NCI-H748 (cell line): ENCODE measurements around the gene COL18A1.
A peak's percentile ranks its signal among the peaks of the same experiment; 100 is the strongest.
"Not testable (repeated sequence)": the region's sequence is repeated elsewhere in the genome, so short reads cannot be mapped to it uniquely, and the experiment has no call there.

ENCODE experiments used
- DNase-seq: peaks from one replicate; lab custom pipeline; 2025; ENCODE audit not compliant: unreplicated experiment; lab: John Stamatoyannopoulos, UW

COL18A1 gene

GRCh38 chr21:45438391-45439145 lies 33.6 kb downstream of the COL18A1 start:
- no peak for DNase-seq

DNA sequence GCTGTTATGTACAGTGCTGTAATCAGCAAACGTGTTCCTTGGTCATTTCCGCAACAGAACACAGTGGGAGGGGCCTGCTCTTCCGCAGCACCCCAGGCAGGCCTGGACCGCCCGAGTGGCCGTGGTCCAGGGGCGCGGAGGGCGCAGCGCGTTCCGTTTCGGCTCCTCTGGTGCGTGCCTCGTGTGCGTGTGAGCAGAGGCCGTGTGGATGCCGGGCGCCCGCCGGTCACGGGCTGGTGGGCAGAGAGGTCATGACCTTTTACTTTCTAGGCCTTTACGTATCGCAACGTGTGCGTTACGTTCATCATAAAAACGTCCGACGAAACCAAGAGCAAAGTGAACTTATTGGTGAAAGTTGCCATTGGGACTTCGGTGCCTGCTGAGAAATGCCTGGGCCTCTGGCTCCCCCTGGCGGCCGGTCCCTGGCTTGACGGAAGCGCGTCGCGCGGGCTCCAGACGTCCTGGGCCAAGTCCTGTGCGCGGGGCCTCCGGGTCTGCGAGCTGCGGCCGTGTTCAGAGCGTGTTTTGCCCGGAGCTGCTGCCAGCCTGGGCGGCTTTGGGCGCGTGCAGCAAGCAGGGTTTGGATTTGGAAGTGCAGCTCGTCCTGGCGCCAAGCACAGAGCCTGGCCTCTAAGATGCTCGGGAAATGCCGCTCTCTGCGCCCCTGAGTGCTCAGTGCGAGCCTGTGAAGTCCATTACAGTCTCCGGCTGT lies 34.4 kb downstream of the COL18A1 start:
- DNase-seq, result peak; percentile 51

DNA sequence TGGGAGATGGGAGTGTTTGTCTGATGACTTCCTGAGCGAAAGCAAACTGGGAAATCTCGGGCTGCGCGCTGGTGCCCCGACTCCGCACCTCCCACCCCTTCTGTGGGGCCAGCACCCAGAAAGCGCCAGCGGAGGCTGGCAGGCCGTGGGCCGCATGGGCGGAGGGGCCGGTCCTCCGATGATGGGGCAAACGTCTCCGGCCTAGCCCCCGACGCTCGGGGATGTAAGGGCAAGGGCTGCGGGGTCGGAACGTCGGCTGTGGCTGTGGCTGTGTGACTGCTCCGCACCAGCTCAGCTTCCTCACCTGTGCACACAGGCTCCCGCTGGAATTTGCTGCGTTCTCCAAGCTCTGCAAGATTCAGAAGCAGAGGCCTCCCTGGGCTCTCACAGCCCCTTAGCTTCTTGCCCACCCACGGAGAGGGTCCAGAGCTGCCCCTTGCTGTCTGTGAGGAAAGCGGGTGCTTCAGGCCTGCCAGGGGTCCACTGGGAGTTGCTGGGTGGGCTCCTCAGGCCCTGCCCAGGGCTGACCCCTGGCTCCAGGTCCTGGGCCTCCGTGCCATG lies 35.0 kb downstream of the COL18A1 start:
- no peak for DNase-seq

- DNase-seq, result no peak
These were observed 35.9 kb downstream of the COL18A1 start for GRCh38 chr21:45440736-45441350.

DNA sequence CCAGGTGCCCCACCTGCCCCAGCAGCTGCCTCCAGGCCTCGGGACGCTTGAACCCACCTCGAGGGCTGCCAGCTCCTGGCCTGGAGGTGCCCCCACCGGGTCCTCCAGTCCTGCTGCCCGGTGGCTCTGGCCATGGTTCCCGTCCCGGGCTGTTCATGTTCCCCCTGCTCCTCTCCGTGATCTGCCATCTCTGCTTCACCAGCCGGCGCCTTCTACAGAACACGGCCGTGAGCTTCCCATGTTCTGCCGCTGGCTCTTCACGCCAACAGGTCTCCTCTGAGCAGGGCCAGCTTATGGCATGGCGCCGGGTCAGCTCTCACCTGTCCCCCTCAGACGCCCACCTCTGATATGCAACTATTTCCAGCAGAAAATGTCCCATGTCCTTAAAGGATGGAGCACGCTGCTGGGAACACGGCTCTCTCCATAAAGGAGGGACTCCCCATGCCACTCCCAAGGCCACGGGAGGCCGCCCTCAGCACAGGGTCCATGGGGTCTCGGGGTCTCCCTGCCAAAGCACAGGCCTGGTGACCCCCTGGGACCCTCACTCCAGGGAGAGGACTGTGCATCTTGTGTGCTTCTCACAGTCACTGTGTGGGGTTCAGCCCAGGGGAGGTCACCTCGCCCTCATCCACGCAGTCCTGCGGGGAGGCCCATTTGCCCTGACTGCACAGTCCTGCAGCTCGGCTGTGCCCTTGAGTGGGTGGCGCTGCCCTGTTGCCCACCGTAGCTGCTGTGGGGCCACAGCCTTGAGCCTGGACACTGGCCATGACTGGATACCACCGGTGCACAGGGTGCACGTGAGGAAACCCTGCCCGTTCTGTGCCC lies 36.7 kb downstream of the COL18A1 start:
- DNase-seq, result no peak

DNA sequence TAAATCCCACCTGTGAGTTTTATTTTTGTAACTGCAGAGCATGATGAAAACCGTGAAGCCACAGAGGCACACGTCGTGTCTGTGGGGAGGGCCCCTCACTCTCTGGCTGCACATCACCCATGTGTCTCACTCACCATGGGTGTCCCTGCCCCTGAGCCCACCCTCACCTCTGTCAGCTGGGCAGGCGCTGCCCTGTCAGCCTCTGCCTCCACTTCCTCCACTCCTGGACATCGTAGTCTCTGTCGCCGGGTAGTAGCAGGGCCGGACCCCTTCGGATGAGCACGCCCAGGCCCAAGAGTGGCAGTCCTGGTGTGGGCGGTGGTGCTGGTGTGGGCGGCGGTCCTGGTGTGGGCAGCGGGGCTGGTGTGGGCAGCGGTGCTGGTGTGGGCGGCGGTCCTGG lies 37.3 kb downstream of the COL18A1 start:
- DNase-seq, result no peak

DNA sequence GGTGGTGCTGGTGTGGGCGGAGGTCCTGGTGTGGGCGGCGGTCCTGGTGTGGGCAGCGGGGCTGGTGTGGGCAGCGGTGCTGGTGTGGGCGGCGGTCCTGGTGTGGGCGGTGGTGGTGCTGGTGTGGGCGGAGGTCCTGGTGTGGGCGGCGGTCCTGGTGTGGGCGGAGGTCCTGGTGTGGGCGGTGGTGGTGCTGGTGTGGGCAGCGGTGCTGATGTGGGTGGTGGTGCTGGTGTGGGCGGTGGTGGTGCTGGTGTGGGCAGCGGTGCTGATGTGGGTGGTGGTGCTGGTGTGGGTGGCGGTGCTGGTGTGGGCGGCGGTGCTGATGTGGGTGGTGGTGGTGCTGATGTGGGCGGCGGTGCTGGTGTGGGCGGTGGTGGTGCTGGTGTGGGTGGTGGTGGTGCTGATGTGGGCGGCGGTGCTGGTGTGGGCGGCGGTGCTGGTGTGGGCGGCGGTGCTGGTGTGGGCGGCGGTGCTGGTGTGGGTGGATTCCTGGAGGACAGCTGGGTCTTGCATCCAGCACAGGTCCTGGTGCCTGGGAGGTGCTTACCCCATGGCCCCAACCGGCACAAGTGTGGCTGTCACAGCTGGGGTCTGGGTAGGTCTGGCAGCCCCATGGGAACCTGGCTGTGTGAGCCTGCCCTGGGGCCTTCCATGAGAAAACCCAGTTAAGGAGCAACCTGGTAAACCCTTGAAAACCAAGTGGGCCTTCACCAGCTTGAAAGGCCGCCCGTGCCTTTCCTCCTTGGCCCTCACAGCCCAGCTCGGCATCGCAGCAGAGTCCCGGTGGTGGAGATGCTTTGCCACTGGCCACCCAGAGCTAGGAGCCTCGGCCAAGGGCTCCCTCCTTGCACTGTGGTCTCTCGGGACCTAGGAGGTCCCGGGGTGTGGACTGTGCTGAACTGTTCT lies 38.0 kb downstream of the COL18A1 start:
- DNase-seq, result not testable (repeated sequence)

DNA sequence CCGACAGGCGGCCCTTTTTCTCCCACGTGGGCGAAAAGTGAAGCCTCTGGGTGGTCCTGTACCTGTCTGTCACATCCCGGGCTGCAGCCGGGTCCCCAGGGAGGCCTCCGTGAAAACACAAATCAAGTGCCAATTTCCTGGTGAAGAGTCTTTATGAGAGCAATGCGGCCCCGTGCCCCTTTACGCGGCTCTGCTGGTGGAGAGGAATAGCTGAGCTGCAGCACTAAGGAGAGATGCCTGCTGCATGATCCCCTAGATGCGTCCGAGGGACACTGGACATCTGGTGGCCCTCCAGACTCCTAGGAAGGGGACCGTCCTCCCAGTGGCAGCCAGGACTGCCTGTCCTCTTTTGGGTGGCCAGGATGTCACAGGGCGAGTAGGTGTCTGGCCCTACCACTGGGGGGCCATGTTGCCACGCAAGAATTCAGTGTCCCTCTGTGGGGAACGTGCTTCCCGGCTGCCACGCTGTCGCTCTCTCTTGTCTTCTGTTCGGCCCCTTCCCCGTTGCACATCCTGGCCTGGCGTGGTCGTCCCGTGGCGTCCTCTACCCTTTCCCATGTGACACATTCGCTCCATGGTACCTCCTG lies 38.7 kb downstream of the COL18A1 start:
- DNase-seq, result no peak

DNA sequence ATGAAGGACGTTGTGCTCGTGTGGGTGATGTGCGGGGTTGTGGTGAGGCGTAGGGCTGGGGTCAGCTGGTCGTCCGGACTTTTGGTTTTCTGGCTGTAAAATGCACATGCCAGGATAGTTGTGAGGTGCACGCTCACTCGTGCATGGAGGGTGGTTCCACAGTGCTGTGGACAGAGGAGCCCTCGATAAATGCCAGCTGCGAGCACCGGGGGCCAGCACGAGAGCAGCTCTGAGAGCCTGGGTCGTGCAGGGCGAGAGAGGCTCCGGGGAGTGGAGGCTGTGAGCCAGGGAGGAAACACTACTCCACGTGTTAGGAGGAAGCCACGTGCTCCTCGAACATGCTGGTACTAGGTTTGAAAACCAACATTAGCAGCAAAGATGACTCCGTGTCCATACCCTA lies 39.4 kb downstream of the COL18A1 start:
- no peak for DNase-seq

GRCh38 chr21:45445369-45445768 lies 40.4 kb downstream of the COL18A1 start:
- no peak for DNase-seq

GRCh38 chr21:45447821-45448220 lies 42.9 kb downstream of the COL18A1 start:
- no peak for DNase-seq

- no peak for DNase-seq
These were observed 43.4 kb downstream of the COL18A1 start for GRCh38 chr21:45448283-45448809.

- DNase-seq, result no peak
These were observed 44.1 kb downstream of the COL18A1 start for GRCh38 chr21:45448810-45449657.

DNA sequence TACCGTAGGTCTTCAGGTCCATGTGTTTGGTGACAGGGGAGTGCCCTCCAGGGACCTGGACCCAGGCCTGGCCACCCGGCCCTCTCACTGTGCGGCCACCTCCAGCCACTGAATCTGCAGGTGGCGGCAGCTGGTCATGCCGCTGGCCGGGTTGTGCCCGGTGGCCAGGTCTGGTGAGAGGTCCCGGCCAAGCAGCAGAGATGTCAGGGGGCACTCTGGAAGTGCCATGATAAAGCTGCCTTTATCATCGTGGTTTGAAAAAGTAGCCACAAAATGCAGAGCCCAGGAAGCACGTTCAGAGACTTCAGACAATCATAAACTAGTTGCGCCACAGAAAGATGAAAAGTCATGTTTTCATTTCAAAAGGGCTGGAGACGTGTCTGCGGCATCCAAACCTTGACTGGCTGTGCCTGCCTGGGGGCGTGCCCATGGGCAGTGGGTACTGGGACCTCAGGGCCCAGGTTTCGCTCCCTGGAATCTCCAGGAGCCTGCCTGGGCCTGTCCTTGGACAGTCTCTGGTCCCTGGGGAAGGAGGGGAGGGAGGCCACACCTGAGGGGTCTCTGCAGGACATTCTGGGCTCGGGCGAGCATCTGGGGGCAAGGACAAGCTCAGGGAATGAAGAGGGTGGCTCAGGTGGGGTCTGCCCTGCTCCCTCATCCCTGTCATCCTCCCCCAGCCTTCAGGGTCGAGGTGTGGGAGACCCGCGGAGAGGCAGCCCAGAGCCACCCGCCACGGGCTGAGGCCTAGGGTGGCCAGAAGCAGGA lies 44.9 kb downstream of the COL18A1 start:
- no peak for DNase-seq

DNA sequence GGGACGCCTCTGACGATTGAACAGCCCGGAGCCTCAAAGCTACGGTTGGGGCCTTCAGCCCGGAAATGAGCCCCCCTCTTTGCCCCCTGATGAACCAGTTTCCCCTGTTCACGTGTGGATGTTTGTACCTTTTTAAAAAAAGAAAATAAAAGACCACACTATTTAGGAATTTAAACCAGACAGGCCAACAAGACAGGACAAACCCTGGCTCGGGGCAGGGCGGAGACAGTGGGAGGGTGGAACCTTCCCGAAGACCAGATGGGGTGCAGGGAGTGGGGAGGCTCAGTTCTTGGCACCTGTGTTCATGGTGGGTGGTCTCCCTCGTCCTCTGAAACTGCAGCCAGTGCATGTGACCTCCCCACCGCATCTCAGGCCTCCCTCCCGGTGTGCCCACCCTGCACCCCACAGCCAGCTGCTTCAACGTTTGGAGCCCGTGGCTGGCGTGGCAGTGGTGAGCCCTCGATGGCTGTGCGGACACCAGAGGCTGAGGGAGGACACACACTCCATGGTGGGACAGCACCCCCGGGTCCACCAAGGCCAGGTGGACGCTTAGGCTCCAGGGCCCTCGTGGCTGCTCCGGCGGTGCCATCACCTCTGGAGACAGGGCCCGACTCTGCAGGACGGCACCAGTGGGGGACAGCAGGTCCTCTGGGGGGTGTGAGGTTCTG lies 45.6 kb downstream of the COL18A1 start:
- DNase-seq, result no peak

DNA sequence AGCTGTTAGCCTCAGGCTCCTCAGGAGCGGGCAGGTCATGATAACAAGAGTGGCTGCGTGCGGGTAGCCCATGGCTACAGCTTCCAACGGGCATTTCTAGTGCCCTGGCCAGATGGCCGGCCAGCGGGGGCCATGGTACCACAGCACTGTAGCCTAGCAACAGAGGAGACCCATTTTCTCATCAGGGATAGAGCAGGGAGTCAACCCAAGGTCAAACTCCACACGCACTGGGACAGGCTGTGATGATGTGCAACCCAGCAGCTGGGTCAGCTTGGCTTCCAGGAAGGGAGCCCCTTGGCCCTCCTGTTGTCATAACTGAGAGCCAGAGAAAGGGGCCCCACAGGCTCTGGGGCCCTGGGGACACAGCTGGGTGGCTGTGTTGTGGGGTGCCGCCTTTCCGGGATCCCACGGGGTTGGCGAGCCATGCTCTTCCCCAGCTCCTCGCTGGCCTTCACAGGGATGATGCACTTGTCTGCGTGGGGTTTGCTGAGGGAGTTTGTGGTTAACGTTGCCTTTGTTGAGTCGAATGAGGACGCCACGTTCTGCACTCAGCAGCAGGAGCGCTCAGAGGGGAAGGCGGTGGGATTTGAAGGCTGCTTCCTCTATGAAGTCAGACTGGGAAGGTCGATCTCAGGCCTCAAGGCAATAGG lies 46.3 kb downstream of the COL18A1 start:
- DNase-seq, result no peak

GRCh38 chr21:45451771-45452182 lies 46.8 kb downstream of the COL18A1 start:
- no peak for DNase-seq
